ENCODE measurements around the gene ZXDC. TPM values are rescaled to one million over a fixed set of nuclear protein-coding genes. Genes with fewer than 3 reads are reported as not detected.
A peak's percentile ranks its signal among the peaks of the same experiment; 100 is the strongest.

The ZXDC gene
- total RNA-seq, 1 donor from 2014 or later = 39.7 TPM

- DNase-seq (ENCODE audit: low spot score) = no peak
- ATAC-seq = no peak
- intact Hi-C loops (cut with DNase I) = loop anchor here (5.0 kb wide), 1 partner anchor 1632 kb away; no protein-coding TSS in a partner anchor
Observed at GRCh38 chr3:126494204-126494969, 18.7 kb upstream of the ZXDC start.

DNA sequence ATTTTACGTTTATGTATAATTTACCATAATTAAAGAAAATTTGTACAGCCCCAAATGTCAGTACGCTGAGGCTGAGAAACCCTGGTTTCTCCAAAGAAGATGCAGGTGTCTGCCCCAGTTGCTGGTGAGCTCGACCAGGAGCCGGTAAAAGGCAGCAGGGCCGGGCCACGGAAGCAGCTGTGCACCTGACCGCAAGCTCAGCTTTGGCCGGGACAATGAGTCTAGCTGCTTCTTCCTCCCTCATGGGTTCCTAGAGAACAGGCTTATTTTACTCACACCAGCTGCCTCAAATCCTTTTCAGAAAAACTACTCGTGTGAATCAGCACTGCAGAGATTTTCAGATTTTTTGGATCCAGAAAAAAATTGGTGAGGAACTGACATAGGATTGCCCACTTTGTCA lies 18.0 kb upstream of the ZXDC start:
- no peak for ATAC-seq
- intact Hi-C loops (cut with DNase I) = loop anchor here (5.0 kb wide), 1 partner anchor 1631 kb away; no protein-coding TSS in a partner anchor
- no peak for DNase-seq (ENCODE audit: low spot score)

DNA sequence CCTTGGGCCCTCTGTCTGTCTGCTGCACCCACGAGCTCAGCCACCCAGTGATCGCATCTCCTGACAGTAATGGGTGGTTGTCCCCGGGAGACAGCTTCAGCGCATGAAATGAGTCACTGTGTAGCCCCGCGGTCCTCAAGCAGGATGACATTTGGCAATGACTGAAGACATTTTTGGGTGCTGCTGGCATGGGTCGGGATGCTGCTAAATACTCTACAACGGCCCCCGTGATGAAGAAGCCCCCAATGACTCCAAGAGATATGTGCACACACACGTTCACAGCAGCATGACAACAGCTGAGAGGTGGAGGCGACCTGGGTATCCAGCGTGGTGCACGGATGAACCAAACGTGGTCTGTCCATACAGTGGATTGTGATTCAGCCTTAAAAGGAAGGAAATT lies 17.4 kb upstream of the ZXDC start:
- intact Hi-C loops (cut with DNase I) = loop anchor here (5.0 kb wide), 1 partner anchor 1631 kb away; no protein-coding TSS in a partner anchor
- ATAC-seq = no peak
- DNase-seq (ENCODE audit: low spot score) = no peak

- intact Hi-C loops (cut with DNase I) = loop anchor here (5.0 kb wide), 1 partner anchor 1629 kb away; no protein-coding TSS in a partner anchor
- ATAC-seq (no peak), DNase-seq (ENCODE audit: low spot score) (no peak)
Observed at GRCh38 chr3:126491221-126492013, 15.7 kb upstream of the ZXDC start.

GRCh38 chr3:126490619-126491018 lies 14.9 kb upstream of the ZXDC start:
- intact Hi-C loops (cut with DNase I) = loop anchor here (5.0 kb wide), 1 partner anchor 1628 kb away; no protein-coding TSS in a partner anchor
- DNase-seq (ENCODE audit: low spot score) (no peak), ATAC-seq (no peak)

GRCh38 chr3:126488886-126489569 lies 13.3 kb upstream of the ZXDC start:
- ATAC-seq (no peak), DNase-seq (ENCODE audit: low spot score) (no peak)
- intact Hi-C loops (cut with DNase I) = no loop called here

DNA sequence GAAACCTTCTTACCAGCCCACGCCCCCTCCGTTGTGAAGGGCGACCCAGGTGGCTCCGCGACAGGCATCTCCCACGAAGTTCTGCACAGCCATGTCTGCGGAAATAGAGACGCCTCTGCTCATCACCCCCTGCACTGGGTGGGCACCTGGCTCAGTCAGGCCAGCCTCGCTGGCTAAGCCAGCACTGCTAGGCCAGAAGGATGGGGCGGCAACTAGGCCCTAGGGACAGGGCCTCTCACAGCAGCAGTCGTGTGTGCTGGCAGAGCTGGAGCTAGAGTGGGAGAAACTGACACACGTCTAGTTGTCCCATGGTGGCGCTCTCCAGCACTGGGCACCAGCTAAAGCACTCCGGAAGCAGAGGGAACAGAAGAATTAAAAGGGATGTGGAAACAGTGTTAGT lies 12.5 kb upstream of the ZXDC start:
- intact Hi-C loops (cut with DNase I) = no loop called here
- ATAC-seq (no peak), DNase-seq (ENCODE audit: low spot score) (no peak)

DNA sequence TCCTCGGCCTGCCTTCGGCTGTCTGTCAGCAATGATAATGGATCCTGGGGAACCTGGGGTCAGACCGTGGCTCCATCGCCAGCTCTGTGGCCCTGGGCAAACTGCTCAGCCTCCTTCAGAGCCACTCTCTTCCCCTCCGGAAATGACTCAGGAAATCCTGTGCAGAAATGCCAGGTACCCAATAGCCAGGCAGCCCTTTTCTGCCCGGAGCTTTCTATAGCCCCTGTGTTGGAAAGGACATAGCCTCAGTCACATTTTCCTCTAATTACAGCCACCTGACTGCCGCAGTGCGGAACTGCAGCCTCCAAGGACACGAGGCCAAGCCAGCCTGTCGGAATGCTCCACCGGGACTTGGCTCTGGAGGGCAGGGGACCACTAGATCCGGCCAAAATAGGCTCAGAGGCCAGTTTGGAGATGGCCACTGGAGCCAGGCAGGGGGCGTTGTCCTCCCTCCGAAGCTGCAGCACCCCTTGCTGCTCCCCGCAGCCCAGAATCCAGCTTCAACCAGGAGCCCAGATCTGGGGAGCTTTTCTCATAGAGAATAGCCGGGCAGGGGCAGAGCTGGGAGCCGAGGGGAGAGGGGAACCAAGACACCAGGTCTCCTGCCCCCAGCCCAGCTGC lies 11.6 kb upstream of the ZXDC start:
- DNase-seq (ENCODE audit: low spot score) (no peak), ATAC-seq (no peak)
- intact Hi-C loops (cut with DNase I) = no loop called here

DNA sequence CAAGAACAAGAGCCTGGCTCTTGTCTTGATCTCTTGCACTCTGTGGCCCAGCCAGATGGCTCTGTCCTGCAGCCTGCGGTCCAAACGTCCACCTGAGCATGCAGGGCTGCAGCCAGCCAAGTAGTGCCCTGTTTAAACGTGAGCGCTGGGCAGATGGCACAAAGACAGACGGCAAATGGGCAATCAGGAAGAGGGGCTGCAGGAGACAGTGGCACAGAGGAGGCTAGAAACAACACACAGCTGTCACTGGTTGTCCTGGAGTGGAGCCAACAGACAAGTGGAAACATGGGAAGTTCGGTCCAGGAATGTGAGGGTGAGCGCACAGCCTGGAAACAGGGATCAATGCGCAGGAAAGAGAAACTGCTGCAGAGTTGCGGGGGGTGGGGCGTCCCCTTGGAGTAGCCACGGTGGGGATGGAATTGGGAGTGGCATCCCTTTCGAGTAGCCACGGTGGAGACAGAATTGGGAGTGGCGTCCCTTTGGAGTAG lies 10.7 kb upstream of the ZXDC start:
- DNase-seq (ENCODE audit: low spot score) (no peak), ATAC-seq (no peak)
- intact Hi-C loops (cut with DNase I) = no loop called here

GRCh38 chr3:126485956-126486355 lies 10.3 kb upstream of the ZXDC start:
- DNase-seq (ENCODE audit: low spot score) (no peak), ATAC-seq (no peak)
- intact Hi-C loops (cut with DNase I) = no loop called here

GRCh38 chr3:126485176-126485897 lies 9.6 kb upstream of the ZXDC start:
- intact Hi-C loops (cut with DNase I) = no loop called here
- ATAC-seq = no peak
- no peak for DNase-seq (ENCODE audit: low spot score)

- DNase-seq (ENCODE audit: low spot score) (no peak), ATAC-seq (no peak)
- intact Hi-C loops (cut with DNase I) = no loop called here
Observed at GRCh38 chr3:126484662-126485061, 9.0 kb upstream of the ZXDC start.

DNA sequence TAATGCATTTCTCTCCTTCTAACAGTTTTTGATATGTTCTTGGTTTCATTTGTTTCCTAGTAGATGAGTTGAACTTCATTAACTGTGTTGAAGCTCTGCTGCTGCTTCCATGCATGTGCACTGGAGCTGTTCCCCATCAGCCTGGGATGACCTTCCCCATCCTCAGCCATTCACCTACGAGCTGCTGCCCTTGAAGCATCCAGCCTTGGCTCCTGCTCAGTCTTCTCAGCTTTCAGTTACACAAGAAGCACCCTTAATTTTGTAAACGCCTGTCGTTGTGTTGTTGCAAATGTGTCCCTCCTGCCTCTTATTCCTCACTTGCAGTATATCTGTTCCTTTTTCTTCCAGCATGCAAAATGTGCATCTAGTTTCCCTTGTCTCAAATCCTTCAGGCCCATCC lies 8.5 kb upstream of the ZXDC start:
- DNase-seq (ENCODE audit: low spot score) (no peak), ATAC-seq (no peak)
- intact Hi-C loops (cut with DNase I) = no loop called here

GRCh38 chr3:126483321-126483761 lies 7.7 kb upstream of the ZXDC start:
- no peak for ATAC-seq
- intact Hi-C loops (cut with DNase I) = no loop called here
- no peak for DNase-seq (ENCODE audit: low spot score)

GRCh38 chr3:126482503-126483255 lies 7.0 kb upstream of the ZXDC start:
- DNase-seq (ENCODE audit: low spot score) (no peak), ATAC-seq (no peak)
- intact Hi-C loops (cut with DNase I) = no loop called here

GRCh38 chr3:126481808-126482502 lies 6.3 kb upstream of the ZXDC start:
- DNase-seq (ENCODE audit: low spot score) (peak; percentile 72), ATAC-seq (no peak)

GRCh38 chr3:126480861-126481260 lies 5.2 kb upstream of the ZXDC start:
- DNase-seq (ENCODE audit: low spot score) (no peak), ATAC-seq (no peak)
- intact Hi-C loops (cut with DNase I) = no loop called here

More at GRCh38 chr3:126481808-126482502, 6.3 kb upstream of the ZXDC start:
- intact Hi-C loops (cut with DNase I) = no loop called here

Data from sciatic nerve (tissue), 2 donors.